HUES64 (cell line): ENCODE measurements around the gene TCEAL9.

ENCODE experiments used
- H3K27ac ChIP-seq: 2 replicates; pipeline ENCODE4 v1.7.0; 2013; ENCODE audit warnings: low read depth, low read length, inconsistent platforms
- H3K27me3 ChIP-seq: 2 replicates; pipeline ENCODE4 v1.6.1; 2013; ENCODE audit warnings: mild to moderate bottlenecking, low read length; ENCODE audit not compliant: insufficient read depth
- H3K36me3 ChIP-seq: 2 replicates; pipeline ENCODE4 v1.6.1; 2013; ENCODE audit warnings: mild to moderate bottlenecking, low read length; ENCODE audit not compliant: insufficient read depth
- H3K4me1 ChIP-seq: 2 replicates; pipeline ENCODE4 v1.6.1; 2013; ENCODE audit warnings: mild to moderate bottlenecking, low read length, moderate library complexity; ENCODE audit not compliant: insufficient read depth
- H3K4me3 ChIP-seq: 2 replicates; pipeline ENCODE4 v1.5.1; 2013; ENCODE audit warnings: mild to moderate bottlenecking, low read length, moderate library complexity
- H3K9ac ChIP-seq: 2 replicates; pipeline ENCODE4 v1.6.1; 2013; ENCODE audit warnings: mild to moderate bottlenecking, low read depth, low read length
- H3K9me3 ChIP-seq: 2 replicates; pipeline ENCODE4 v1.6.1; 2013; ENCODE audit warnings: low read depth, low read length; ENCODE audit not compliant: insufficient read depth
- WGBS: fragments of 150-250, 120-280 bp; methylation state at CpG from one replicate; pipeline ENCODE4 v1.1.7; 2013; ENCODE audit warnings: missing lambda C conversion rate; 5-methylcytosine and 5-hydroxymethylcytosine counted together

Gene TCEAL9

GRCh38 chrX:103397707-103398106 is 41.4 kb downstream of the TCEAL9 start:
- Histone ChIP-seq H3K4me1 (no peaks in the 10 kb centered on the region), H3K27me3 (no peaks in the 10 kb centered on the region), H3K9me3 (no peaks in the 10 kb centered on the region), H3K4me3 (no peak overlapping the region), H3K36me3 (no peaks in the 10 kb centered on the region), H3K27ac (no peak overlapping the region), H3K9ac (no peak overlapping the region)
- 100% methylated on average over 3 of the region's 4 CpGs for WGBS

GRCh38 chrX:103398421-103398864 is 42.1 kb downstream of the TCEAL9 start:
- no peak overlapping the region for H3K4me3 ChIP-seq
- no peak overlapping the region for H3K27ac ChIP-seq
- no peaks in the 10 kb centered on the region for H3K9me3 ChIP-seq
- no peaks in the 10 kb centered on the region for H3K4me1 ChIP-seq
- no peak overlapping the region for H3K9ac ChIP-seq
- H3K36me3 ChIP-seq: no peaks in the 10 kb centered on the region
- H3K27me3 ChIP-seq: no peaks in the 10 kb centered on the region
- 67% methylated on average over 1 of the region's 1 CpG for WGBS

GRCh38 chrX:103399744-103400143 is 43.4 kb downstream of the TCEAL9 start:
- Histone ChIP-seq H3K4me3 (no peak overlapping the region), H3K27ac (no peak overlapping the region), H3K9me3 (no peaks in the 10 kb centered on the region), H3K27me3 (no peaks in the 10 kb centered on the region), H3K36me3 (no peaks in the 10 kb centered on the region), H3K9ac (no peak overlapping the region), H3K4me1 (peaks cover 5% of the 10 kb centered on the region)
- WGBS: no CpG with 5 or more reads among the region's 1 CpG

GRCh38 chrX:103400931-103401330 is 44.6 kb downstream of the TCEAL9 start:
- Histone ChIP-seq H3K27ac (no peak overlapping the region), H3K4me3 (no peak overlapping the region), H3K27me3 (no peaks in the 10 kb centered on the region), H3K9ac (no peak overlapping the region), H3K4me1 (peaks cover 5% of the 10 kb centered on the region), H3K9me3 (no peaks in the 10 kb centered on the region), H3K36me3 (no peaks in the 10 kb centered on the region)
- WGBS: 75% methylated on average over 1 of the region's 1 CpG

GRCh38 chrX:103404231-103405008 is 48.1 kb downstream of the TCEAL9 start:
- Histone ChIP-seq H3K36me3 (no peaks in the 10 kb centered on the region), H3K4me3 (peak overlapping the region; percentile 82), H3K9me3 (no peaks in the 10 kb centered on the region), H3K9ac (peak overlapping the region; percentile 70), H3K4me1 (peaks cover 5% of the 10 kb centered on the region), H3K27me3 (no peaks in the 10 kb centered on the region), H3K27ac (peak overlapping the region; percentile 58)
- 2% methylated on average over 19 of the region's 19 CpGs for WGBS

GRCh38 chrX:103405009-103405333 is 48.7 kb downstream of the TCEAL9 start:
- peak overlapping the region; percentile 82 for H3K4me3 ChIP-seq
- WGBS: 3% methylated on average over 6 of the region's 7 CpGs
- peaks cover 5% of the 10 kb centered on the region for H3K4me1 ChIP-seq
- H3K9me3 ChIP-seq: no peaks in the 10 kb centered on the region
- H3K27ac ChIP-seq: peak overlapping the region; percentile 58; the same call in 1 of the 2 replicates
- H3K9ac ChIP-seq: peak overlapping the region; percentile 70
- H3K36me3 ChIP-seq: no peaks in the 10 kb centered on the region; the same call in 1 of the 2 replicates
- H3K27me3 ChIP-seq: no peaks in the 10 kb centered on the region

- WGBS: 100% methylated on average over 1 of the region's 1 CpG
- no peak overlapping the region for H3K9ac ChIP-seq
- H3K36me3 ChIP-seq: no peaks in the 10 kb centered on the region; the same call in 1 of the 2 replicates
- H3K9me3 ChIP-seq: no peaks in the 10 kb centered on the region
- H3K27ac ChIP-seq: no peak overlapping the region
- H3K4me1 ChIP-seq: peaks cover 5% of the 10 kb centered on the region
- no peak overlapping the region for H3K4me3 ChIP-seq
- no peaks in the 10 kb centered on the region for H3K27me3 ChIP-seq
Measured at GRCh38 chrX:103406256-103406655, 50.0 kb downstream of the TCEAL9 start.

GRCh38 chrX:103407776-103408175 is 51.5 kb downstream of the TCEAL9 start:
- no CpG with 5 or more reads among the region's 2 CpGs for WGBS

More at GRCh38 chrX:103407776-103408175, 51.5 kb downstream of the TCEAL9 start:
- no peak overlapping the region for H3K27ac ChIP-seq
- H3K4me3 ChIP-seq: no peak overlapping the region
- peaks cover 5% of the 10 kb centered on the region for H3K4me1 ChIP-seq
- no peaks in the 10 kb centered on the region; the same call in 1 of the 2 replicates for H3K36me3 ChIP-seq
- H3K9me3 ChIP-seq: no peaks in the 10 kb centered on the region
- no peaks in the 10 kb centered on the region for H3K27me3 ChIP-seq
- H3K9ac ChIP-seq: no peak overlapping the region
